Activated CD8-positive, alpha-beta T cell treated with anti-CD3 and anti-CD28 coated beads, Interleukin-2, amount 10 ng/mL, durations not matched to agents 7 days and 5 days (primary cell): ENCODE results near the gene CASP7. TPM values are rescaled to one million over a fixed set of nuclear protein-coding genes. Genes with fewer than 3 reads are reported as not detected.
"Not testable (repeated sequence)": the region's sequence is repeated elsewhere in the genome, so short reads cannot be mapped to it uniquely, and the experiment has no call there.

Experiments used
- ATAC-seq: fragments of 150-1000 bp; cut with Tn5 transposase; one replicate; pipeline ENCODE4 v1.10.0; 2021; ENCODE audit warnings: moderate library complexity
- CTCF ChIA-PET: fragments of 350-600 bp; sonication (Branson Sonifier 250); formaldehyde crosslinking; loops from one replicate; lab custom pipeline; 2021; ENCODE audit warnings: antibody characterized with exemption; lab: Charles Lee
- POLR2A ChIA-PET: fragments of 350-600 bp; sonication (Branson Sonifier 250); formaldehyde crosslinking; loops from one replicate; lab custom pipeline; 2021; ENCODE audit warnings: antibody characterized with exemption; lab: Charles Lee
- DNase-seq: peaks from one replicate; pipeline ENCODE4 v3.0.0-alpha.2; 2020
- H3K27ac Mint-ChIP-seq: one replicate; pipeline ENCODE4 v1.8.0; 2021; ENCODE audit warnings: mild to moderate bottlenecking, mixed read lengths
- H3K27me3 Mint-ChIP-seq: one replicate; pipeline ENCODE4 v1.8.0; 2021; ENCODE audit warnings: low read depth, mixed read lengths
- H3K36me3 Mint-ChIP-seq: one replicate; pipeline ENCODE4 v1.8.0; 2021; ENCODE audit warnings: low read depth, mixed read lengths
- H3K4me1 Mint-ChIP-seq: one replicate; pipeline ENCODE4 v1.8.0; 2021; ENCODE audit warnings: low read depth, mixed read lengths
- H3K4me3 Mint-ChIP-seq: one replicate; pipeline ENCODE4 v1.8.0; 2021; ENCODE audit warnings: mild to moderate bottlenecking, mixed read lengths
- H3K9me3 Mint-ChIP-seq: one replicate; pipeline ENCODE4 v1.8.0; 2022; ENCODE audit warnings: mixed read lengths; ENCODE audit not compliant: insufficient read depth
- microRNA-seq: library from miRNA; unstranded; fragments of <30 nt; microRNA quantifications from one replicate; pipeline ENCODE4 v1.2.0, GENCODE V29; 2022
- total RNA-seq, 2 experiments: library from RNA; stranded (reverse); gene quantifications; one replicate each; pipeline ENCODE4 v1.2.3, GENCODE V29; 2021

CASP7 gene
- total RNA-seq, 2 experiments from 2014 or later: 28.7 to 32.6 TPM

DNA sequence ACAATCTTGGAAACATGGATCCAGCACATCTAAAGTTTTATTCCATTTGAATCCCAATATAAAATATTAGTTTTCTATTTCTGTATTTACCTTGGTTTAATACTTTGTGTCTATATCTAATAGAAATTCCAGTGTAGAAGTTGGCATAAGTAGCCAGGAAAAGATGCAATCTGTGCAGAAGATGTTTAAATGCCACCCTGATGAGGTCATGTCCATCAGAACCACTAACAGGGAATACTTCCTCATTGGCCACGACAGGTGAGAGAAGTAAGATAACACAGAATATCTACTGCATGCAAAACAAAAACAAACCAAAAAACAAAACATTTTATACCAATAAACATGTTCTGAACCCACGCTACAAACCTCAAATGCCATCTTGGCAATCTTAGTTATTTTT, 87.5 kb downstream of the CASP7 start:
- Mint-ChIP-seq H3K36me3 (peaks cover 3% of the 10 kb centered on the region), H3K27ac (no peak overlapping the region), H3K9me3 (peaks cover 4% of the 10 kb centered on the region), H3K4me3 (no peak overlapping the region), H3K4me1 (no peaks in the 10 kb centered on the region), H3K27me3 (peaks cover 47% of the 10 kb centered on the region)
- ATAC-seq (no peak), DNase-seq (no peak)
- ChIA-PET POLR2A (no interaction called here), CTCF (no interaction called here)

DNA sequence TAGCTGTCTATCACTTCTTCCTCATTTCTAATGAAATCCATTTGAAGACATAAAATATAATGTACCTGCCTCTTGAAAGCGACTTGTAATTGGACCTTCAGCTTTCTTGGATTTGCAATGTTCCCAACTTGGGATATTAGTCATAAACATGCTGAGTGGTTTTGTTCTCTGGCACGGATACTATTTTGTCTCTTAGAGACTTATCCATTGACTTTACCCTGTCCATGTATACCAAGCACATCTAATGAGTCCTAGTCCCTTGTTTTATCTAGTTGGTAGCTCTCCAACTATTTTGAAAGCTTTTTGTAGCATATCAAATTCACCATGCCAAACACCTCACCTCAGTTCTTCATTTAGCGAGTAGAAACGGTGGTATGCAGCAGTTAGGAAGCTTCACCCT, 90.6 kb downstream of the CASP7 start:
- no peaks in the 10 kb centered on the region for H3K36me3 Mint-ChIP-seq
- peaks cover 33% of the 10 kb centered on the region for H3K27me3 Mint-ChIP-seq
- CTCF ChIA-PET: interaction anchor here (1.3 kb wide), 1 partner anchor 333 kb away, joined by 4 read pairs; no protein-coding TSS in a partner anchor
- H3K9me3 Mint-ChIP-seq: no peaks in the 10 kb centered on the region
- no peak overlapping the region for H3K4me3 Mint-ChIP-seq
- DNase-seq (no peak), ATAC-seq (no peak)
- H3K27ac Mint-ChIP-seq: no peak overlapping the region
- POLR2A ChIA-PET: no interaction called here
- no peaks in the 10 kb centered on the region for H3K4me1 Mint-ChIP-seq

DNA sequence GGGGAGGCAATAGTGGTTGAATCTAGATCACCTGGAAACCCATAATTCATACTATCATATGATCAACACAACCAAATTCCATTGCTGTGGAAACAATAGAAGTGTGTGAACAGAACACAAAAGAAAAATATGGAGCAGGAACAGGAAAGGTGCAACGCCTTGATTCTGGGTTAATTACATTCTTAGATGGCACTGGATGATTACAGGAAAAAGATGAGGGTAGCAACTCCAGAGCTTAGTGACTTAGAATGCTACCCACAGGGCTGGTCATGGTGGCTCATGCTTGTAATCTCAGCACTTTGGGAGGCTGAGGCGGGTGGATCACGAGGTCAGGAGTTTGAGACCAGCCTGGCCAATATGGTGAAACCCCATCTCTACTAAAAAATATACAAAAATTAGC, 91.4 kb downstream of the CASP7 start:
- H3K4me3 Mint-ChIP-seq, H3K36me3 Mint-ChIP-seq, H3K4me1 Mint-ChIP-seq, H3K27ac Mint-ChIP-seq, H3K9me3 Mint-ChIP-seq, POLR2A ChIA-PET, DNase-seq, ATAC-seq: not testable (repeated sequence)
- peaks cover 33% of the 10 kb centered on the region for H3K27me3 Mint-ChIP-seq
- CTCF ChIA-PET: interaction anchor here (1.3 kb wide), 1 partner anchor 332 kb away, joined by 4 read pairs; no protein-coding TSS in a partner anchor

DNA sequence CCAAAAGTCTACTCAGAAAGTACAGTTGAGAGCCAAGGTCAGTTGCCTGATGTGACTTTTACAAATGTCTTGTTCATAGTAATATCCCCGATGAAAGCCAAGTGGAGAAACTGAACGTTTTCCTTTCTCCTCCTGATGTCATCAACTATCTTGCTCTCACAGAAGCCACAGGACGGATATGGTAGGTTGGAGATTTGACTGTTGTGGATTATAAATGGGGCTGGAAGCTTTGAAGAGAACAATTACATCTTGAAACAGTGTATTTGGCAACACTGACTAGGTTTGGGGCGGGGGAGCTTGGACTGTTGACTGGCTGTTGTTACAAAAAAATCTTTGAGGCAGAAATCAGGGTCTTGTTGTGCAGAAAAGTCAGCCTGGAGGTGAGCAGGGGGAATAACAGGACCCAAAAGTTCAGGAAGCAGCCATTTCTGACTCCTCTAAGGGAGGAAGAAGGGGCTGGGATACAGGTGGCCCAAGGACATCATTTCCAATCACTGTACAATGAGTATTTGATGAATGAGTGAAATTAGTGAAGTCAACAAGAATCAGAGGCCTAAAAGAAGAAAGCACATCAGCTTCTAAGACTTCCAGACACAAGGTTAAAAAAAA, 96.1 kb downstream of the CASP7 start:
- Mint-ChIP-seq H3K27me3 (peaks cover 18% of the 10 kb centered on the region), H3K4me3 (no peak overlapping the region), H3K27ac (no peak overlapping the region), H3K36me3 (no peaks in the 10 kb centered on the region), H3K9me3 (no peaks in the 10 kb centered on the region), H3K4me1 (no peaks in the 10 kb centered on the region)
- DNase-seq: no peak
- no peak for ATAC-seq
- CTCF ChIA-PET: no interaction called here
- POLR2A ChIA-PET: no interaction called here

DNA sequence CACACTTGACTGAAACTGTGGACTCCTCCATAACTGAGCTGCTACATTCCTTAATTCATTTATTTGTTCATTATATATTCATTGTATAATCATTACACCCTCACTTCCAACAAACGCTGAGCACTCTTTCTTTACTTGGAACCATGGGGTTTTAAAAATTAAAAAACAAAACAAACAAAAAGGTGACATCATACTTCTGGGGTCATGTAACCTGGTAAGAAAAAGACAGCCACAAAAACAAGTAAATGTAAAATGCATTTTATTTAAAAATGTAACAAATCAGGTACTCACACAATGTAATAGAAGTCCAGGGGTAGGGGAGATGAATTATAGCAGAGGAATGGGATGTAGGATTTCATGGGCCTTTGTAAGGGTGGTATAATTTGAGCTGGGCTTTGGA, 96.8 kb downstream of the CASP7 start:
- ChIA-PET POLR2A (no interaction called here), CTCF (no interaction called here)
- Mint-ChIP-seq H3K27ac (no peak overlapping the region), H3K9me3 (no peaks in the 10 kb centered on the region), H3K4me3 (no peak overlapping the region), H3K27me3 (peaks cover 15% of the 10 kb centered on the region), H3K4me1 (no peaks in the 10 kb centered on the region), H3K36me3 (no peaks in the 10 kb centered on the region)
- ATAC-seq (no peak), DNase-seq (no peak)

Small RNA genes within 50 kb of the gene (microRNA-seq; reads per million reads assigned to microRNA genes)
- not detected for gene MIR4483

Other genes starting within 250 kb of the CASP7 start
- gene HABP2, start 126.9 kb upstream of the CASP7 start, total RNA-seq: not detected
- not detected for gene NRAP, start 15.9 kb upstream of the CASP7 start, total RNA-seq
- gene PLEKHS1, start 71.8 kb downstream of the CASP7 start, total RNA-seq: not detected
- gene DCLRE1A, start 174.2 kb downstream of the CASP7 start, total RNA-seq: 10 to 100 TPM; 13.0 to 13.3 TPM
- 10 to 100 TPM; 24.6 to 25.0 TPM for gene NHLRC2, start 174.7 kb downstream of the CASP7 start, total RNA-seq